Measurements from ENCODE around the gene CLEC4G. TPM values are rescaled to one million over a fixed set of nuclear protein-coding genes. Genes with fewer than 3 reads are reported as not detected.

CLEC4G gene
- total RNA-seq, 1 experiment from 2014 or later: not detected

GRCh38 chr19:7744199-7744786 is 12.4 kb upstream of the CLEC4G start:
- ATAC-seq: no peak

GRCh38 chr19:7743425-7743841 is 11.5 kb upstream of the CLEC4G start:
- Histone ChIP-seq H3K9me2 (replicated peaks; ENCODE audit: low read length) (no peaks in the 10 kb centered on the region), H3K27ac (ENCODE audit: low read length) (no peak overlapping the region), H3K79me2 (ENCODE audit: low read length) (no peaks in the 10 kb centered on the region), H3F3A (ENCODE audit: low read length, unreplicated experiment) (no peaks in the 10 kb centered on the region), H3K9me3 (ENCODE audit: low read length) (no peaks in the 10 kb centered on the region), H3K4me3 (ENCODE audit: low read length) (no peak overlapping the region), H3K4me1 (ENCODE audit: insufficient read depth, low read length) (no peaks in the 10 kb centered on the region), H3K27me3 (ENCODE audit: low read length) (peaks cover 43% of the 10 kb centered on the region), H3K36me3 (ENCODE audit: low read depth, low read length) (no peaks in the 10 kb centered on the region), H2AFZ (ENCODE audit: low read length) (no peak overlapping the region), H4K20me1 (ENCODE audit: low read length) (no peaks in the 10 kb centered on the region), H3K9ac (ENCODE audit: low read length) (no peak overlapping the region), H3K4me2 (ENCODE audit: low read length) (no peak overlapping the region)
- POLR2A ChIA-PET (ENCODE audit: unreplicated experiment): no interaction called here
- no peak for DNase-seq
- TF ChIP-seq EZH2phosphoT487 (IDR thresholded peaks at IDR 0.05; ENCODE audit: borderline replicate concordance, low read length) (no peak), CTCF (conservative IDR thresholded peaks at IDR 0.05; ENCODE audit: low read depth, low read length) (no peak), EZH2 (IDR thresholded peaks at IDR 0.05; ENCODE audit: low read length, unreplicated experiment) (no peak)
- no peak for ATAC-seq
- no TSS peak for BruUV-seq (replicated peaks)
- intact Hi-C loops (cut with micrococcal nuclease): no loop called here
- CTCF ChIA-PET: no interaction called here

More at GRCh38 chr19:7744199-7744786, 12.4 kb upstream of the CLEC4G start:
- no peak for DNase-seq
- Histone ChIP-seq H3K36me3 (ENCODE audit: low read depth, low read length) (no peaks in the 10 kb centered on the region), H3K4me2 (ENCODE audit: low read length) (no peak overlapping the region), H3K27ac (ENCODE audit: low read length) (no peak overlapping the region), H4K20me1 (ENCODE audit: low read length) (no peaks in the 10 kb centered on the region), H2AFZ (ENCODE audit: low read length) (no peak overlapping the region), H3K27me3 (ENCODE audit: low read length) (peaks cover 38% of the 10 kb centered on the region), H3K9me3 (ENCODE audit: low read length) (no peaks in the 10 kb centered on the region), H3K4me3 (ENCODE audit: low read length) (no peak overlapping the region), H3K9ac (ENCODE audit: low read length) (no peak overlapping the region), H3K4me1 (ENCODE audit: insufficient read depth, low read length) (no peaks in the 10 kb centered on the region), H3F3A (ENCODE audit: low read length, unreplicated experiment) (no peaks in the 10 kb centered on the region), H3K79me2 (ENCODE audit: low read length) (no peaks in the 10 kb centered on the region), H3K9me2 (replicated peaks; ENCODE audit: low read length) (no peaks in the 10 kb centered on the region)
- CTCF ChIA-PET: no interaction called here
- POLR2A ChIA-PET (ENCODE audit: unreplicated experiment): no interaction called here
- no peak for TF ChIP-seq EZH2 (IDR thresholded peaks at IDR 0.05; ENCODE audit: low read length, unreplicated experiment)
- no peak for TF ChIP-seq CTCF (conservative IDR thresholded peaks at IDR 0.05; ENCODE audit: low read depth, low read length)
- no peak for TF ChIP-seq EZH2phosphoT487 (IDR thresholded peaks at IDR 0.05; ENCODE audit: borderline replicate concordance, low read length)
- BruUV-seq (replicated peaks): no TSS peak
- intact Hi-C loops (cut with micrococcal nuclease): no loop called here

GRCh38 chr19:7742991-7743390 is 11.1 kb upstream of the CLEC4G start:
- Histone ChIP-seq H2AFZ (ENCODE audit: low read length) (no peak overlapping the region), H3F3A (ENCODE audit: low read length, unreplicated experiment) (no peaks in the 10 kb centered on the region), H3K27ac (ENCODE audit: low read length) (no peak overlapping the region), H4K20me1 (ENCODE audit: low read length) (no peaks in the 10 kb centered on the region), H3K27me3 (ENCODE audit: low read length) (peaks cover 44% of the 10 kb centered on the region), H3K9ac (ENCODE audit: low read length) (no peak overlapping the region), H3K4me1 (ENCODE audit: insufficient read depth, low read length) (no peaks in the 10 kb centered on the region), H3K9me2 (replicated peaks; ENCODE audit: low read length) (no peaks in the 10 kb centered on the region), H3K4me2 (ENCODE audit: low read length) (no peak overlapping the region), H3K4me3 (ENCODE audit: low read length) (no peak overlapping the region), H3K9me3 (ENCODE audit: low read length) (no peaks in the 10 kb centered on the region), H3K36me3 (ENCODE audit: low read depth, low read length) (no peaks in the 10 kb centered on the region), H3K79me2 (ENCODE audit: low read length) (no peaks in the 10 kb centered on the region)
- DNase-seq (no peak), ATAC-seq (no peak)
- intact Hi-C loops (cut with micrococcal nuclease): no loop called here
- ChIA-PET POLR2A (ENCODE audit: unreplicated experiment) (no interaction called here), CTCF (no interaction called here)
- TF ChIP-seq EZH2 (IDR thresholded peaks at IDR 0.05; ENCODE audit: low read length, unreplicated experiment): no peak
- no peak for TF ChIP-seq EZH2phosphoT487 (IDR thresholded peaks at IDR 0.05; ENCODE audit: borderline replicate concordance, low read length)
- TF ChIP-seq CTCF (conservative IDR thresholded peaks at IDR 0.05; ENCODE audit: low read depth, low read length): no peak
- no TSS peak for BruUV-seq (replicated peaks)

Measured in PC-3 (cell line).